HFFc6 (cell line): ENCODE results near the gene MCAT. TPM values are rescaled to one million over a fixed set of nuclear protein-coding genes. Genes with fewer than 3 reads are reported as not detected.

Source experiments
- DNase-seq: peaks from one replicate; pipeline ENCODE4 v3.0.0-alpha.2; 2018
- H3K27ac Mint-ChIP-seq: 2 replicates; pipeline ENCODE4 v1.8.0; 2020; ENCODE audit warnings: mild to moderate bottlenecking, mixed read lengths
- H3K27me3 Mint-ChIP-seq: 2 replicates; pipeline ENCODE4 v1.8.0; 2021; ENCODE audit warnings: mild to moderate bottlenecking, moderate library complexity, mixed read lengths; ENCODE audit not compliant: insufficient read depth
- H3K36me3 Mint-ChIP-seq: 2 replicates; pipeline ENCODE4 v1.8.0; 2021; ENCODE audit warnings: low read depth, mixed read lengths
- H3K4me1 Mint-ChIP-seq: 2 replicates; pipeline ENCODE4 v1.8.0; 2020; ENCODE audit warnings: low read depth, mixed read lengths
- H3K4me3 Mint-ChIP-seq: 2 replicates; pipeline ENCODE4 v1.8.0; 2020; ENCODE audit warnings: mild to moderate bottlenecking, moderate library complexity, mixed read lengths
- H3K9me3 Mint-ChIP-seq: 2 replicates; pipeline ENCODE4 v1.8.0; 2020; ENCODE audit warnings: mild to moderate bottlenecking, mixed read lengths
- total RNA-seq, 6 experiments: library from RNA; stranded (reverse); fragmentation: NEBNext Ultra II Directional; extraction: Animal tissue kit (Norgen Biotek cat#: 25700); gene quantifications; 2 replicates in 1 of 6; 3 replicates in 5 of 6; pipeline ENCODE4 v1.2.3, GENCODE V29; 2021
- TF ChIP-seq, protein P1 (sequence below): fragments of 200-600 bp; sonication (generic); IDR thresholded peaks from 2 replicates; pipeline ENCODE4 v1.5.0; 2021; ENCODE audit warnings: antibody characterized with exemption, mild to moderate bottlenecking

The MCAT gene
- total RNA-seq, 6 experiments from 2014 or later: 15.1 to 16.6 (median 15.6) TPM

DNA sequence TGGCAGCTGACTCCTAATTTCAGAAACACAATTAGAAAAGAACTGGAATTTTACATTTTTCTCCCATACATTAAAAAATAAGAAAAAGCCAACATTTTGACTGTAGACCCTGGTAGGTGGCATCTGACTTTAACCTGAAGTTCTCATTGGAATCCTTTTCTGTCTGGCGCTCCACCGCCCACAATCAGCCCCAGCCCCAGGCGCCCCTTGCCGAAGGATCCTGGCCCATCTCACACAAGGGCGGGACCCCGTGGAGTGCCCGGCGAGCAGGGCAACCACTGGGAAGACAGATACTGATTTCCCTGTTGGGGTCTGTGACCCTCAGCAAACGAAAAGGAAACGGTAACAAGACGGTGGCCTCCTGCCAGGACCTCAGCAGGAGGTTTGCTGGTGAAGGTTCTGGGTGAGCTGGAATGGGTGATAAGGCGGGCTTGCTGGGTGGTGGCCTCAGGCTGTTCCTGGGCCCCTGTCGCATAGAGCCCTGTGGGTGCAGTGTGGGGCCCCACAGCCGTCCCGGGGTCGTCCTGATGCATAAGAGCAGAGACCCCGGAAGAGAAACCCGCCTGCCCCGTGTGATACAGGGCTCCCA, 23.9 kb upstream of the MCAT start:
- Mint-ChIP-seq H3K27ac (no peak overlapping the region), H3K4me3 (no peak overlapping the region), H3K9me3 (no peaks in the 10 kb centered on the region), H3K27me3 (peaks cover 3% of the 10 kb centered on the region; the same call in 1 of the 2 replicates), H3K36me3 (peaks cover 5% of the 10 kb centered on the region; the same call in 1 of the 2 replicates), H3K4me1 (peaks cover 11% of the 10 kb centered on the region; the same call in 1 of the 2 replicates)
- TF ChIP-seq, protein P1, sequence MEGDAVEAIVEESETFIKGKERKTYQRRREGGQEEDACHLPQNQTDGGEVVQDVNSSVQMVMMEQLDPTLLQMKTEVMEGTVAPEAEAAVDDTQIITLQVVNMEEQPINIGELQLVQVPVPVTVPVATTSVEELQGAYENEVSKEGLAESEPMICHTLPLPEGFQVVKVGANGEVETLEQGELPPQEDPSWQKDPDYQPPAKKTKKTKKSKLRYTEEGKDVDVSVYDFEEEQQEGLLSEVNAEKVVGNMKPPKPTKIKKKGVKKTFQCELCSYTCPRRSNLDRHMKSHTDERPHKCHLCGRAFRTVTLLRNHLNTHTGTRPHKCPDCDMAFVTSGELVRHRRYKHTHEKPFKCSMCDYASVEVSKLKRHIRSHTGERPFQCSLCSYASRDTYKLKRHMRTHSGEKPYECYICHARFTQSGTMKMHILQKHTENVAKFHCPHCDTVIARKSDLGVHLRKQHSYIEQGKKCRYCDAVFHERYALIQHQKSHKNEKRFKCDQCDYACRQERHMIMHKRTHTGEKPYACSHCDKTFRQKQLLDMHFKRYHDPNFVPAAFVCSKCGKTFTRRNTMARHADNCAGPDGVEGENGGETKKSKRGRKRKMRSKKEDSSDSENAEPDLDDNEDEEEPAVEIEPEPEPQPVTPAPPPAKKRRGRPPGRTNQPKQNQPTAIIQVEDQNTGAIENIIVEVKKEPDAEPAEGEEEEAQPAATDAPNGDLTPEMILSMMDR: no peak
- no peak for DNase-seq

DNA sequence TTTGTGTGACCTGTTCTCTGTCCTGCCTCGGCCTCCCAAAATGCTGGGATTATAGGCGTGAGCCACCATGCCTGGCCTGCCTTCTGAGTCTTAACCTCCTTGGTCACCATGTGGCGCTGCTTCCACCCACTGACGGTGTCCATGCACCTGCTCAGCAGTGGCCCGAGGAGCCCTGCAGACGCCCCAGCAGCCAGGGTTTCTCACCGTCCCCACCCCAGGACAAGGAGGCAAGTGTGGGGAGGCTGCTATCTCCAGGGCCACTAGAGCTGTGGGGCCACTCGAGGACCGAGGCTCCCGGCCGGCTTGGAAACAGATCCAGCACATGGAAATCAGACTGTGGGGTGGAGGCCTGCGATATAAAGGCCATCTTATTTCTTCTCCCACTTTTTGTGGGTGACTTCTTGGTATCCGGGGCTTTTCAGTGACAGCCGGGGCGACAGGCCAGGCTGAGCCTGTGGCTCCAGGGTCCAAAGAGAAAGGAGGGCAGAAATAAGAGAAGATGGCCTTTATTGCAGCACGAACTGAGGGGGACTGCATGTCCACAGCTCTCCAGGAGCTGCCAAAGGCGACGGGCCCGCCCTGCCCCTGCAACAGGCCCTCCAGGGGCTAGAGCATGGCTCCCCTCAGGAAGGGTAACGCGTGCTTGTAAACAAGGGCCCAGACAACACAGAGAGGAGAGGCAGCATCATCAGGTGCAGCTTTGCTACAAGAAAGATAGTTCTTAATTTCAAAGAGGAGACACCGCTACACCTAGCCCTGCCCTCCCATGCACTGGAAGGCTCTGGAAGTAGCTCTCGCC, 23.1 kb upstream of the MCAT start:
- Mint-ChIP-seq H3K27ac (no peak overlapping the region), H3K36me3 (peaks cover 5% of the 10 kb centered on the region; the same call in 1 of the 2 replicates), H3K4me1 (peaks cover 11% of the 10 kb centered on the region; the same call in 1 of the 2 replicates), H3K4me3 (no peak overlapping the region), H3K27me3 (peaks cover 3% of the 10 kb centered on the region; the same call in 1 of the 2 replicates), H3K9me3 (no peaks in the 10 kb centered on the region)
- DNase-seq: no peak
- TF ChIP-seq, protein P1: no peak

DNA sequence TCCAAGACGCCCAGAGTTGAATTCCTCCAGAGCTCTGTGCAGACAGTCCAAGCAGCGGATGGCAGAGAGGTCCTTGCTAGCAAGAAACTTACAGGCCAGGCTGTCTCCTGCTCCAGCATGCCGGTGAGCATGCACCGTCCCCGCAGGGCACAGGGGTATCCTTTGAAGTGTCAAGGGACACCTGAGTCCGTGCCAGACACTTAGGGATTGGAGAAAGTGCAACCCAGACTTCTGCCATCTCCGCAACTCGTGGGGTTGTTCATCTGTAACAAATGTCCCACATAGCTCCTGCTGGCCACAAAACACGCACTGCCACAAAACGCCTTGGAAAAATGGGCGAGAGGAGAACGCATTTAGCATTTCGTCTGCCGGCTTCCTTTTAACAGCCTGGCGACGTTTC, 21.4 kb upstream of the MCAT start:
- Mint-ChIP-seq H3K27ac (no peak overlapping the region), H3K36me3 (peaks cover 5% of the 10 kb centered on the region; the same call in 1 of the 2 replicates), H3K4me3 (no peak overlapping the region), H3K4me1 (peaks cover 11% of the 10 kb centered on the region; the same call in 1 of the 2 replicates), H3K9me3 (no peaks in the 10 kb centered on the region), H3K27me3 (peaks cover 3% of the 10 kb centered on the region; the same call in 1 of the 2 replicates)
- TF ChIP-seq, protein P1: no peak
- DNase-seq: no peak

DNA sequence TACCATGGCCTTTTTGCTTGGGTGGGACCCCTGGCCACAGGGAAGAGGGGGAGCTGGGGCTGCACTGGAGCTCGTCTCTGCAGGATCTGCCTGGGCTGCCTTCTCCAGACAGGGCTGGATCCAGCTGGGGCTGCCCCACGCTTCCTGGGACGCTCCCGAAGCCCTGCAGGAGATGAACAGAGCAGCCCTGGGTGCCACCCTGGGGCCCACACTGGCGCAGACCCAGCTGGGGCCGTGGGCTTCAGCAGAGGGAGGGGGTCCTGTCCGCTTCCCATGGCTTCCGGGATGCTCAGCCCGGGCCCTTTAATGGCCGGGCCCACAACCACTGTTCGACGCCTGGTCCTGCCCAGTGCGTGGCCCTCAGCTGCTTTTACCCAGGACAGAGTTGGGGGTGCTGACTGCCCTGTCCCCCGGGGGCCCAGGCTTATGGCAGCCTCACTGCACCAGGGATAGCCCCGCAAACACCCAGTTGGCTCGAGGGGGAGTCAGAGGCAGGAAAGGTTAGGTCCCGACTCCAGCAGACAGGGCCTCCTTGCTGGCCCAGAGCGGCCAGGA, 20.1 kb upstream of the MCAT start:
- peaks cover 8% of the 10 kb centered on the region; the same call in 1 of the 2 replicates for H3K36me3 Mint-ChIP-seq
- no peak for DNase-seq
- 0 out of 2 replicates have a peak, but pooled peaks cover 6% of the 10 kb centered on the region for H3K4me1 Mint-ChIP-seq
- H3K27me3 Mint-ChIP-seq: peaks cover 3% of the 10 kb centered on the region; the same call in 1 of the 2 replicates
- TF ChIP-seq, protein P1: no peak
- no peaks in the 10 kb centered on the region for H3K9me3 Mint-ChIP-seq
- H3K4me3 Mint-ChIP-seq: no peak overlapping the region
- H3K27ac Mint-ChIP-seq: no peak overlapping the region

DNA sequence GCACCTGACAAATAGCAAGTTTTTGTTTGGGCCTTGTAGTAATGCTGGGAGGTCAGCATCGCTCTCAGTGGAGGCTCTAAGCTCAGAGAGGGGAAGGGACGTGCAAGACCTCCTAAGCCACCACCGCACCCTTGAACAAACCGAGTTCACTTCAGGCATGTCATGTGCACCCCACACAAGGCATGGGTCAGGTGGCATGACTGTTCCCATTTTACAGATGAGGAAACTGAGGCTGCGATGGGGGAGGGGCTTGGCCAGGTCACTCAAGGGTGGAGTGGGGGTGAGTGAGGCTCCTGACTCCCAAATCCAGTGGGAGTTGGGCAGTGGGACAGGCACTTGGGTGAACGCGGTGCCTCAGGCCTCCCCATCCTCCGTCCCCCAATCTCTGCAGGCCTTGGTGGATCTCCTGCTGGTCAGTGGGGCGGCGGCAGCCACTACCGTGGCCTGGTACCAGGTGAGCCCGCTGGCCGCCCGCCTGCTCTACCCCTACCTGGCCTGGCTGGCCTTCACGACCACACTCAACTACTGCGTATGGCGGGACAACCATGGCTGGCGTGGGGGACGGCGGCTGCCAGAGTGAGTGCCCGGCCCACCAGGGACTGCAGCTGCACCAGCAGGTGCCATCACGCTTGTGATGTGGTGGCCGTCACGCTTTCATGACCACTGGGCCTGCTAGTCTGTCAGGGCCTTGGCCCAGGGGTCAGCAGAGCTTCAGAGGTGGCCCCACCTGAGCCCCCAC, 19.4 kb upstream of the MCAT start:
- DNase-seq: no peak
- TF ChIP-seq, protein P1: no peak
- Mint-ChIP-seq H3K4me3 (no peak overlapping the region), H3K36me3 (peaks cover 8% of the 10 kb centered on the region; the same call in 1 of the 2 replicates), H3K9me3 (no peaks in the 10 kb centered on the region), H3K27ac (no peak overlapping the region), H3K27me3 (peaks cover 5% of the 10 kb centered on the region), H3K4me1 (0 out of 2 replicates have a peak, but pooled peaks cover 6% of the 10 kb centered on the region)
